HL-60/S4 (cell line): ENCODE measurements around the gene HOXA6.

ENCODE experiments used
- in situ Hi-C: fragments of 300-500 bp; cut with MboI; formaldehyde crosslinking; loops from 2 replicates; pipeline ENCODE4 v1.14.3; 2022; ENCODE audit warnings: low sequenced_read_pairs

HOXA6 gene

GRCh38 chr7:27141923-27142579, 5.5 kb downstream of the HOXA6 start:
- in situ Hi-C loops, result no loop called here

GRCh38 chr7:27141137-27141922, 6.2 kb downstream of the HOXA6 start:
- in situ Hi-C loops, result no loop called here

GRCh38 chr7:27140126-27140857, 7.3 kb downstream of the HOXA6 start:
- in situ Hi-C loops, result no loop called here

- in situ Hi-C loops, result no loop called here
These were observed 8.0 kb downstream of the HOXA6 start for GRCh38 chr7:27139334-27140125.

GRCh38 chr7:27138985-27139333, 8.6 kb downstream of the HOXA6 start:
- in situ Hi-C loops, result no loop called here

GRCh38 chr7:27138472-27138871, 9.1 kb downstream of the HOXA6 start:
- in situ Hi-C loops, result no loop called here

- in situ Hi-C loops, result no loop called here
These were observed 9.8 kb downstream of the HOXA6 start for GRCh38 chr7:27137640-27138315.

GRCh38 chr7:27134392-27134791, 13.2 kb downstream of the HOXA6 start:
- in situ Hi-C loops, result no loop called here

GRCh38 chr7:27133409-27134231, 14.0 kb downstream of the HOXA6 start:
- in situ Hi-C loops, result no loop called here

- in situ Hi-C loops, result no loop called here
These were observed 14.6 kb downstream of the HOXA6 start for GRCh38 chr7:27132978-27133377.

- in situ Hi-C loops, result no loop called here
These were observed 15.4 kb downstream of the HOXA6 start for GRCh38 chr7:27132214-27132613.

- in situ Hi-C loops, result no loop called here
These were observed 16.2 kb downstream of the HOXA6 start for GRCh38 chr7:27131390-27131819.

- in situ Hi-C loops, result no loop called here
These were observed 16.8 kb downstream of the HOXA6 start, which contains the start of gene HOXA4 for GRCh38 chr7:27130540-27131389. HOXA4 (minus strand) TSS chr7:27130757; CDS start chr7:27130733, 24 bp downstream.

- in situ Hi-C loops, result no loop called here
These were observed 17.6 kb downstream of the HOXA6 start for GRCh38 chr7:27129729-27130539.

GRCh38 chr7:27128776-27129728, 18.5 kb downstream of the HOXA6 start:
- in situ Hi-C loops, result no loop called here

GRCh38 chr7:27128034-27128433, 19.5 kb downstream of the HOXA6 start:
- in situ Hi-C loops, result no loop called here
